Activated CD4-positive, alpha-beta T cell treated with anti-CD3 and anti-CD28 coated beads for 1 hour (primary cell): ENCODE data around the gene LINGO1.

ENCODE experiments used
- DNase-seq: peaks from one replicate; pipeline ENCODE4 v3.0.0-alpha.2; 2020

Gene LINGO1

GRCh38 chr15:77630956-77631744 lies 1.6 kb downstream of the LINGO1 start:
- DNase-seq, result no peak

GRCh38 chr15:77630056-77630455 lies 2.7 kb downstream of the LINGO1 start:
- no peak for DNase-seq

DNA sequence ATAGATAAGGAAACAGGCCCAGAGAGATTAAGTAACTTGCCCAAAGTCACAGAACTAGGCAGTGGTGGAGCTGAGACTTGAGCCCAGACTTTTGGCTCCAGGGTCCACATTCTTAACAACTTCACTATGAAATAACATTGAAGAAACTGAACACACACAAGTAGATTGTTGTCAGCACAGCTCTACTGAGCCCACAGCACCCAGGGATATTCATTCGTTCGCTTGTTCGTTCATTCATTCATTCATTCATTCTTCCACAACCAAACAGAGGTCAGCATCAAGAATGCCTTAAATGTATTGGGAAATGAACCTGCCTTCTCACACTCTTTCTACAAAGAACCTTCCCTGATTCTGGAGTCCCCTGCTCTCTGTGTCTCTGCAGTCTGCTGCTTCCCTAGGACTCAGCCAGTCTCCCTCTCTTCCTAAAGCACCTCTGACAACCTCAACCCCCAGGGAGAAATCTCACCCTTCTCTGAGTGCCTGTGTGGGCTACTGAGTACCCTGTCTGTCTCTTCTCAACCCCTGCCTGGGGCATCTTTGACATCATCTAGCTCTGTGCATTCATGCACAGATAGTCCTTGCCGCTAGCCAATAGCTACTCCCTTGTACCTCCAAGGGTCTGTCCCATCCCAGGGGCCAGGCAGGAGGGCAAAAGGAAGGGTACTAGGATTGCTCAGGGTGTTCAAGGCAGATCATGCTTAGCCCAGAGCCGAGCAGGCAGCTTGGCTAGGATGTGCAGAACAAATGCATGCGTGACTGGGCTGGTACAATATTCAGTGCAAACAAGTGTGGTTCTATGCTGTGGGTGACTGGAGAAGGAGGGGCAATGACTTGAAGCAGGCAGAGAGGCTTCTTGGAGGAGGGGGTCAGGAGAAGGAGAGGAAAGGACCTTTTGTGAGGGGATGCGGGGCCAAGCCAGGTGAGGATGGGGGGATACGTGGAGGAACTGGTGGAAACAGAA lies 3.4 kb downstream of the LINGO1 start:
- DNase-seq, result no peak

DNA sequence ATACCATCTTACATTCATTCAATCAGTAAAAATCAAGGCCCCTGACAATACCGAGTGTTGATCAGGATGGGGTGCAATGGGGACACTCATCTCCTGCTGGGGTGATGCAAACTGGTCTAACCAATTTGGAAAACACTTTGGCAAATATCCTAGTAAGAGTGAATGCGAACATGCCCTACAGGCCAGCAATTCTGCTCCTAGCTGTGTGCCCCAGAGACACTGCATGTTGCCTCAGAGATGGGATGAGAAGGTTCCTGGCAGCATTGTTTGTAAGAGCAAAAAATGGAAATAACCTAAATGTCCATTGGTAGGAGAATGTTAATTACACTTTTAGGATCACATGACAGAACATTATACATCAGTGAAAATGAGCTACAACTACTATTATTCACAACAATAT lies 4.7 kb downstream of the LINGO1 start:
- no peak for DNase-seq

DNA sequence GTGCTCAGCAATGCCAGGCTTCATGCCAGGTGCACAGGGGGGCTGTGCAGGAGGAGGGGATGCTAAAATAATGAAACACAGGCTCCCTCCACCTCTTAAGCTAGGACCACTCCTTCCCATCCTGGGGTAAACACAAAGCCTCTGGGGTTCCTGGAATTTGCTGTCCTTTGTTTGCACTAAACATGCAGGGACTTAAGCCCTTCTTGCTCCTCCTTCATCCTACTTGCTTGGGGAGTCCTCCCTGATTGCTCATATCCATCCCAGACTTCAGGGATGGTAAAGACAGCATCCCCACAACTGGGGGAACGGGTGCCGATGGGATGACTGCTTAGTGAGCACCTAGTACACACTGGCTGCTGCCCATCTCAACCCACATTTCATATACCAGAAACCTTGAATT lies 5.1 kb downstream of the LINGO1 start:
- no peak for DNase-seq

GRCh38 chr15:77627067-77627466 lies 5.6 kb downstream of the LINGO1 start:
- DNase-seq, result no peak

- DNase-seq, result no peak
These were observed 6.7 kb downstream of the LINGO1 start for GRCh38 chr15:77626002-77626401.

GRCh38 chr15:77625376-77625775 lies 7.3 kb downstream of the LINGO1 start:
- DNase-seq, result no peak

GRCh38 chr15:77624868-77625267 lies 7.8 kb downstream of the LINGO1 start:
- DNase-seq, result no peak

DNA sequence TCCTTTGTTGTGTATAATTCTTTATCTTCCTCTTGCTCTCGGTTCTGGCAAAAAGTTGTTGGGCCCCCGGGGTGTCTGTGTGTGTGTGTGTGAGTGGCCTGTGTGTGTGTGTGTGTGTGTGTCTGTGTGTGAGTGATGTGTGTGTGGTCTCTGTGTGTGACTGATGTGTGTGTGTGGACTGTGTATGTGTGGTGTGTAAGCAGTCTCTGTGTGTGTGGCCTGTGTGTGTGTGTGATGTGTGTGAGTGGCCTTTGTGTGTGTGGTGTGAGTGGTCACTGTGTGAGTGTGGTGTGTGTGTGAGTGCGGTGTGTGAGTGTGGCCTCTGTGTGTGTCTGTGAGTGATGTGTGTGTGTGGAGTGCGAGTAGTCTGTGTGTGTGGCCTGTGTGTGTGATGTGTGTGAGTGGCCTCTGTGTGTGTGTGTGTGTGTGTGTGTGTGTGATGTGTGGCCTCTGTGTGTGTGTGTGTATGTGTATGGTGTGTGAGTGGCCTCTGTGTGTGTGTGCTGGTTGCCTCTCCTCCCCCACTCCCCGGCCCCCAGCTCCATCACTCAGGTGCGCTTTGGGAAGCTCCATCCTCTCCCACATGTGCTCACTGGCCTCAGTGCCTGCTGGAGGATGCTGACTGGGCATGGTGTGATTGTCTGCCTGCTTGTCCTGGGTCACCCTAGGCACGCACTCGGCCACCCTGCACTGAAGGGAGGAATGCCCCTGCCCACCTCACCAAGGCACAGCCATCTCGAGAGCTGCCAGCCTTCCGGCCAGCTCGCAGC lies 8.8 kb downstream of the LINGO1 start:
- no peak for DNase-seq

DNA sequence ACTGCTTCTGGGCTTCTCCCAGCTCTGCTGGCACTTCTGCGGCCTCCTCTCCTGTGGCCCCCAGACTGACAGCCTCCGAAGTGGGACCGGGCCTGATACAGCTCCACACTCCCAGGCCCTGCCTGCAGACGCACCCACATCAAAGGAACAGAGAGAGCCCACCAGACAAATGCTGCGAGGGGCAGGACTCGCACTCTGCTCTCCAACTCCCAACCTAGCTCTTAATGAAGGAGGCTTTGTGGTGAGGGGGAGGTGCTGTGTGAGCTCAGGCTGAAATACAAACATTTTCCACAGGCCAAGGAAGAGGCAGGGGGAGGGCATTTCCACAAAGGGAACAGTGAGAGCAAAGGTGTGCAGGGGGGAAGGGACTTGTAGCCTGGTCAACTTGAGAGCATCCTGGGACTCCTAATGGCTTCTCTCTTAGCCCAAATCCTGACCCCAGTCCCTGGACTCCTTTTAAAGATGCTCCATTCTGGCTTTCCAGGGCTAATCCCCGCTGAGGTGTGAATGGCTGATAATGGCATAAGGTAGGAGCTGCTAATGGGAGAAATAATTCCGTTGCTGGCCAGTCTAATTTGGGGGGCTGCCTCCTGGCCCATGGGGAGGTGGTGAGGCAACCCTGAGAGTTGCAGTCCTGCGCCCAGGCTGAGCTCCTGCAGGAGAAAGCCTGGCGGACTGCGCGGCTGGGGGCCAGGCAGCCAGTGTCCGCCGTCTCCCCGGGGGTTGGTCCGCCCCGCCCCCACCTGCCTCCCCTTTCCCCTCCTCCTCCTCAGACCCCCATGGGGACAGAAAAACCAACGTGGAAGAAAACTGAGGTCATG lies 9.6 kb downstream of the LINGO1 start:
- DNase-seq, result no peak

GRCh38 chr15:77622209-77622933 lies 10.3 kb downstream of the LINGO1 start:
- no peak for DNase-seq

DNA sequence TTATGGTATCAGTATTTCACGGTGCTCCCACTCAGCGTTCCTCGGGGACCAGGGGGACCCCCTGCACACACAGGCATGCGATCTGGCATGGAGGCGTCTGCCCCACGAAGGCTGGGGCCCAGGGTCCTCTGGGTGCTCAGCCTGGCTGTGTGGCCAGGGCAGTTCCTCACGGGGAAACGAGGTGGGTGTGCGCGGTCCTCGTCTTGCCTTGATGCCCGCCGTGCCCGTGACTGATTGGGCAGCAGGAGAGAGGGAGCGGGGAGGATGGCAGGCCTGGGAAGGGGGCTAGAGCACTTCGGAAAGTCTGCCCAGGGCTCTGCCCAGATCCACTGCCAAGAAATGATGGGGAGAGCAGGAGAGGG lies 10.9 kb downstream of the LINGO1 start:
- DNase-seq, result no peak

DNA sequence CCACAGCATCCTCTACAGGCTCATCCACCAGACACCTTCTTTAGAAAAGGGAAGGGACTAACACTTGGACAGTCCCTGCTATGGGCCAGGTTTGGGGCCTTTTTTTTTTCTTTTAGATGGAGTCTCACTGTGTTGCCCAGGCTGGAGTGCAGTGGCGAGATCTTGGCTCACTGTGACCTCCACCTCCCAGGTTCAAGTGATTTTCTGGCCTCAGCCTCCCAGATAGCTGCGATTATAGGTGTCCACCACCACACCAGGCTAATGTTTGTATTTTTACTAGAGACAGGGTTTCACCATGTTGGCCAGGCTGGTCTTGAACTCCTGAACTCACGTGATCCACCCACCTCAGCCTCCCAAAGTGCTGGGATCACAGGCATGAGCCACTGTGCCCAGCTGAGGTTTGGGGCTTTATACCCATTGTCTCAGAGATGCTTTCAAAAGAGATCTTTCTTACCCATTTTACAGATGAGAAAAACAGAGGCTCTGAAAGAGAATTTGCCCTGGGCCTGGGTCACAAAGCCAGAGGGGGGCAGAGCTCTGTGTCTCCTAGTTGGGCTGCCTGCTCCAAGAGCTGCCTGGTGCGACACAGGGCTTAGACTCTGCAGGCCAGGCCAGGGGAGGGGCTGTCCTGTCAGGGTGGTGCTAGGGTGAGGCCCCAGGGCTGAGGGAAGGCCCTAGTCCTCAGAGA lies 11.6 kb downstream of the LINGO1 start:
- no peak for DNase-seq

- DNase-seq, result no peak
These were observed 12.4 kb downstream of the LINGO1 start for GRCh38 chr15:77620297-77620696.

- DNase-seq, result no peak
These were observed 12.8 kb downstream of the LINGO1 start for GRCh38 chr15:77619883-77620282.

DNA sequence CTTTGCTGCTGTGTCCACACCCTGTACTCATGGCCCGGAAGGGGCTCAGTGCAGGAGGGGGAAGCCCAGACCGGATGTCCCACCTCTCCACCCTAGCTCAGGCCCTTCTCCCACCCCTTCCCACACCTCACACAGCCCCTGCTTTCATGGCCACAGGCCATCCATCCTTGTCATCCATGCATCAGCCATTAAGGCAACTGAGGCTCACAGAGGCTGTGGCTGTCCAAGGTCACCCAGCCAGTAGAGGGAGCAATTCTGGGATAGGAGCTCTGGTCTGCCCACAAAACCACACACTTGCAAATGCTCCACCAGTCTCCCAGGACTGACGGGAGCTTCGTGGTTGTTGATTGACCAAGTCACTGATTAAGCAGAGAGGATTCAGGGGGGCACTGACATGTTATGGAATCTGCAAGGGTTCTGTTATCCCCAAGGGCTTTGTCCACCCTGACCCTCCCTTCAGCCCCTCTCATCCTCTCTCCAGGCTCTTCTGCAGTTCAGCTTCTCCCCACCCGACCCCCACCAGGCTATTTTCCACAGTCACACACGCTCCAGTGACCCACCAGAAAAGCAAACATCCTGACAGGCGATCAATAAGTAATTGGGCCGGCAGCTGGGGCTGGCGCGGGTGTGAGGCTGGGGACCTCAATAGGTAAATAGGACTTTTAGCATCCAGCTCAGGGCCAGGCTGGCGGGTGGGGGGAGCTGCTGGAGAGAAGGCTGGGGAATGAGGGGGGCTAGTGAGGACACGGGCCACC lies 15.1 kb downstream of the LINGO1 start:
- DNase-seq, result no peak

- DNase-seq, result no peak
These were observed 16.6 kb downstream of the LINGO1 start for GRCh38 chr15:77616072-77616471.

DNA sequence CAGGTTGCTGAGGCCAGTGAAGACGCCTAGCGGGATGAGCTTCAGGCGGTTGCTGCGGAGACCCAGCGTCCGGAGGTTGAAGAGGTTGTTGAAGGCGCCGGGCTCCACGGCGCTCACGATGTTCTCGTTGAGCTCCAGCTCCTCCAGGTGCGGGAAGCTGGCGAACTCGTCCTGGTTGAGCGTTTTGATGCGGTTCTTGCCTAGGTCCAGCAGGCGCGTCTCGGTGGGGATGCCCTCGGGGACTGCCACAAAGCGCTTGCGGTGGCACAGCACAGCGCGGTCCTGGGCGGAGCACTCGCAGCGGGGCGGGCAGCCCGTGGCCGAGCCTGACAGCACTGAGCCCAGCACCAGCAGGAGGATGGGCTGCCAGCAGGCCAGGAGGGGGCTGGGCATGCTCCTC lies 17.2 kb downstream of the LINGO1 start:
- DNase-seq, result no peak

DNA sequence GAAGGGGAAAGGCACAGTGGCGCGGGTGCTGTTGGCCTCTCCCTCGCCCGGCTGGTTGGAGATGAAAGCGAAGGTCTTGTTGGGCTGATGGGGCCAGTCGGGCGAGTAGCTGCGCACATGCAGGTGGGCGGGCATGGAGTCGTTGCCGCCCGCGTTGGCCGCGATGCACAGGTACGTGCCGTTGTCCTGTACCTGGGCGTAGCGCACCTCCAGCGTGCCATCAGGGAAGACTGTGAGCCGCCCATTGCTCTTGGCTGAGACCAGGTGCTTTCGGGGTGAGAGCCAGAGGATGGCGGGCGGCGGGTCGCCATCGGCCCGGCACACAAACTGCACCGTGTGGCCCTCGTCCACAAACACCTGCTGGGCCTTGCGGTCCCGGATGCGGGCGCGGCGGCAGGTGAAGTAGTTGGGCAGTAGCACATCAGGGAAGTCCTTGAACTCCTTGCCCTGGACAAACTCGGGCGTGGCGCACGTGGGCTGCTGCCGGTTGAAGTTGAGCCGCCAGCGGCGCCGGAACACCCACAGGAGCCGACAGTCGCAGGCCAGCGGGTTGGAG lies 18.4 kb downstream of the LINGO1 start:
- DNase-seq, result no peak
